Natural killer cell (primary cell): ENCODE results near the gene VPS54. TPM values are rescaled to one million over a fixed set of nuclear protein-coding genes. Genes with fewer than 3 reads are reported as not detected.
"Not testable (repeated sequence)": the region's sequence is repeated elsewhere in the genome, so short reads cannot be mapped to it uniquely, and the experiment has no call there.

Experiments
- ATAC-seq, 3 donors: fragments of 150-1000 bp in 2 of 3; fragments of 200-7000 bp in 1 of 3; cut with Tn5 transposase; 1 replicate in 1 of 3; 2 replicates in 2 of 3; pipeline ENCODE4 v1.10.0; 2021; ENCODE audit warnings: mild to moderate bottlenecking in 2 of 3, moderate library complexity in 2 of 3
- DNase-seq, 2 donors: peaks; one replicate each; pipeline versions ENCODE4 v3.0.0 to v3.0.0-alpha.2; 2013 to 2021; ENCODE audit warnings: mixed read lengths in 1 of 2
- H3K27ac ChIP-seq: one replicate; pipeline ENCODE4 v1.5.1; 2013; ENCODE audit warnings: mild to moderate bottlenecking, low read length
- H3K27me3 ChIP-seq: one replicate; pipeline ENCODE4 v1.6.1; 2013; ENCODE audit warnings: low read length; ENCODE audit not compliant: control insufficient read depth, insufficient read depth
- H3K36me3 ChIP-seq: one replicate; pipeline ENCODE4 v1.6.1; 2013; ENCODE audit warnings: low read length; ENCODE audit not compliant: control insufficient read depth, insufficient read depth
- H3K4me1 ChIP-seq: one replicate; pipeline ENCODE4 v1.6.1; 2013; ENCODE audit warnings: low read length; ENCODE audit not compliant: control insufficient read depth, insufficient read depth
- H3K4me3 ChIP-seq: one replicate; pipeline ENCODE4 v1.5.1; 2013; ENCODE audit warnings: low read length
- H3K9me3 ChIP-seq: one replicate; pipeline ENCODE4 v1.6.1; 2013; ENCODE audit warnings: low read length; ENCODE audit not compliant: control insufficient read depth, insufficient read depth
- H3K27ac Mint-ChIP-seq, 2 donors: one replicate each; pipeline ENCODE4 v1.8.0; 2022; ENCODE audit warnings: mild to moderate bottlenecking in 2 of 2, mixed read lengths in 2 of 2, moderate library complexity in 1 of 2
- H3K27me3 Mint-ChIP-seq, 2 donors: one replicate each; pipeline ENCODE4 v1.8.0; 2022; ENCODE audit warnings: low read depth in 2 of 2, mixed read lengths in 2 of 2
- H3K36me3 Mint-ChIP-seq: one replicate; pipeline ENCODE4 v1.8.0; 2022; ENCODE audit warnings: mixed read lengths
- H3K4me1 Mint-ChIP-seq, 2 donors: one replicate each; pipeline ENCODE4 v1.8.0; 2022; ENCODE audit warnings: mixed read lengths in 2 of 2
- H3K4me3 Mint-ChIP-seq: one replicate; pipeline ENCODE4 v1.8.0; 2022; ENCODE audit warnings: mild to moderate bottlenecking, moderate library complexity, mixed read lengths
- H3K9me3 Mint-ChIP-seq, 2 donors: one replicate each; pipeline ENCODE4 v1.8.0; 2022; ENCODE audit warnings: mixed read lengths in 2 of 2
- WGBS: methylation state at CpG from one replicate; pipeline ENCODE4 v1.1.7; 2013; ENCODE audit warnings: missing lambda C conversion rate; ENCODE audit not compliant: insufficient coverage; 5-methylcytosine and 5-hydroxymethylcytosine counted together
- intact Hi-C: fragments of 100-400 bp; cut with micrococcal nuclease; formaldehyde crosslinking; loops from one replicate; pipeline ENCODE4 v1.14.2; 2022
- total RNA-seq, 4 donors: library from RNA; stranded (reverse); fragments of 120-200 nt in 1 of 4; gene quantifications; one replicate each; pipeline versions ENCODE4 v1.2.3 to v1.2.4, GENCODE V29; 2013 to 2022
- TF ChIP-seq, protein P1 (sequence below): fragments of 200-600 bp; IDR thresholded peaks from one replicate; pipeline ENCODE4 v1.8.0; 2022; ENCODE audit warnings: antibody characterized with exemption

Gene VPS54
- total RNA-seq, 3 donors from 2014 or later (not counting 1 experiment from before 2014, with no cell fraction given), result 12.1 to 17.3 (median 13.5) TPM

DNA sequence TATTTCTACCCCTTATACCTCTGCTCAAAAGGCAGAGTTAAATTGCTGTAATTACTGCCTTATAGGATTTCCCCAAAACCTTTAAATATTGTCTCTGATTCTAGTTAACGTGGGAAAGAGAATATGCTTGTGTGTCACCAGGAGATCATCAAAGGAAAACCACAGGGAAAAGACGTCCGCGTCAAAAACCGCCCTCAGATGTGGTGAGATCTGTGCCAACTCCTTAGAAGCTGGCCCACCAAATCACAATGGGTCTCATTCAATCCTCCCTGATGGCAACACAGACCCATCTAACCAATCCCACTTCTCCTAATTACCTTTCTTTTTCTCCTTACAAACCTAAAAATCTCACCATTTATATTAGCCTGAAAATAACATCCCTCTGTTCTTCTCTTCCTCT is 25.4 kb downstream of the VPS54 start:
- WGBS, result 70% methylated on average over 5 of the region's 5 CpGs
- H3K27ac ChIP-seq, result no peak overlapping the region
- intact Hi-C loops, result no loop called here
- no peaks in the 10 kb centered on the region for H3K36me3 ChIP-seq
- H3K4me1 ChIP-seq, result no peaks in the 10 kb centered on the region
- TF ChIP-seq, protein P1, sequence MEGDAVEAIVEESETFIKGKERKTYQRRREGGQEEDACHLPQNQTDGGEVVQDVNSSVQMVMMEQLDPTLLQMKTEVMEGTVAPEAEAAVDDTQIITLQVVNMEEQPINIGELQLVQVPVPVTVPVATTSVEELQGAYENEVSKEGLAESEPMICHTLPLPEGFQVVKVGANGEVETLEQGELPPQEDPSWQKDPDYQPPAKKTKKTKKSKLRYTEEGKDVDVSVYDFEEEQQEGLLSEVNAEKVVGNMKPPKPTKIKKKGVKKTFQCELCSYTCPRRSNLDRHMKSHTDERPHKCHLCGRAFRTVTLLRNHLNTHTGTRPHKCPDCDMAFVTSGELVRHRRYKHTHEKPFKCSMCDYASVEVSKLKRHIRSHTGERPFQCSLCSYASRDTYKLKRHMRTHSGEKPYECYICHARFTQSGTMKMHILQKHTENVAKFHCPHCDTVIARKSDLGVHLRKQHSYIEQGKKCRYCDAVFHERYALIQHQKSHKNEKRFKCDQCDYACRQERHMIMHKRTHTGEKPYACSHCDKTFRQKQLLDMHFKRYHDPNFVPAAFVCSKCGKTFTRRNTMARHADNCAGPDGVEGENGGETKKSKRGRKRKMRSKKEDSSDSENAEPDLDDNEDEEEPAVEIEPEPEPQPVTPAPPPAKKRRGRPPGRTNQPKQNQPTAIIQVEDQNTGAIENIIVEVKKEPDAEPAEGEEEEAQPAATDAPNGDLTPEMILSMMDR, result no peak
- H3K36me3 Mint-ChIP-seq, result peaks cover 25% of the 10 kb centered on the region
- peak in 1 of 2 donors; percentile 36 for DNase-seq
- no peaks in the 10 kb centered on the region for H3K27me3 Mint-ChIP-seq
- no peak for ATAC-seq
- no peak overlapping the region for H3K27ac Mint-ChIP-seq
- H3K4me3 Mint-ChIP-seq, result no peak overlapping the region
- peaks cover 11 to 24% of the 10 kb centered on the region in 2 donors for H3K9me3 Mint-ChIP-seq
- peaks cover 15 to 18% of the 10 kb centered on the region in 2 donors for H3K4me1 Mint-ChIP-seq
- H3K4me3 ChIP-seq, result no peak overlapping the region
- no peaks in the 10 kb centered on the region for H3K27me3 ChIP-seq
- peaks cover 10% of the 10 kb centered on the region for H3K9me3 ChIP-seq

DNA sequence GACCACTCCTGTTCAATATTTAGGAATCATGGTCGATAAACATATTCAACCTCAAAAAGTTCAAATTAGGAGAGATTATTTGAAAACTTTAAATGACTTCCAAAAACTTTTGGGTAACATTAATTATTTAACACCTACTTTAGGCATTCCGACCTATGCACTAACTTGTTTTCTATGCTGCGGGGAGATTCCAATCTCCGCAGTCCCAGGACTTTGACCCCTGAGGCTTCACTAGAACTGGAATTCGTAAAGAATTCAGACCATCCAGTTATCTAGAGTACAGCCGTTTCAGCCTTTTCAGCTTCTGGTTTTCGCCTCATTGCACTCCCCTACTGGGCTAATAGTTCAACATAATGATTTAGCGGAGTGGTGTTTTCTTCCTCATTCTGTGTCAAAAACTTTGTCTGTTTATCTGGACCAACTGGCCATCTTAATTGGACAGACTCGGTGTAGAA is 26.1 kb downstream of the VPS54 start:
- ATAC-seq, DNase-seq, H3K4me1 ChIP-seq, H3K27me3 ChIP-seq, H3K27ac ChIP-seq, intact Hi-C loops, H3K27me3 Mint-ChIP-seq, H3K36me3 ChIP-seq, H3K27ac Mint-ChIP-seq, H3K4me3 Mint-ChIP-seq, H3K4me3 ChIP-seq: not testable (repeated sequence)
- H3K36me3 Mint-ChIP-seq, result peaks cover 20% of the 10 kb centered on the region
- peaks cover 10% of the 10 kb centered on the region for H3K9me3 ChIP-seq
- H3K4me1 Mint-ChIP-seq, result peaks cover 15 to 18% of the 10 kb centered on the region in 2 donors
- 97% methylated on average over 9 of the region's 9 CpGs for WGBS
- H3K9me3 Mint-ChIP-seq, result peaks cover 8 to 21% of the 10 kb centered on the region in 2 donors

DNA sequence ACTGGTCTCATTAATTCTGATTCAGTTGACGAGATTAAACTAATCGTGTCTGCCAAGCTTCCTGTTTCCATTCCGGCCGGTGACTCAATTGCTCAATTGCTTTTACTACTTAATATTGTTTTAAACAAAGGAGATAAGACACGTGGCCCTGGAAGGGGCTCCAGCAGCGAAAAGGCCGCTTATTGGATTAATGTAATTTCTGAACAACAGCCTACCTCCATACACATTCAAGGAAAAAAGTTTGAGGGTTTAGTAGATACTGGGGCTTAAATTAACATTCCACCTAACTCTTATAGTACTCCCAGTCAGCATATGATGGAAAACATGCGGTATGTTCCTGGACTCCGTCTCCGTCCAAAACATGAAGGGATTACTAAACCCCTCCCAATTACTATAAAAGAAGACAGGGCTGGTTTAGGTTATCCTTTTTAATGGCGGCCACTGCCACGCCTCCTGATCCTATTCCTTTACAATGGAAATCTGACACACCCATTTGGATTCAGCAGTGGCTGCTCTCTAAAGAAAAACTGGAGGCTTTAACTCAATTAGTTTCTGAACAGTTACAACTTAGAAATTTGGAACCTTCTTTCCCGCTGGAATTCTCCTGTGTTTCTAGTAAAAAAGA is 27.1 kb downstream of the VPS54 start:
- WGBS, result 90% methylated on average over 11 of the region's 13 CpGs
- TF ChIP-seq, protein P1, result no peak
- no peaks in the 10 kb centered on the region for H3K4me1 ChIP-seq
- H3K27me3 ChIP-seq, result no peaks in the 10 kb centered on the region
- Mint-ChIP-seq H3K36me3 (peaks cover 10% of the 10 kb centered on the region), H3K4me3 (no peak overlapping the region), H3K9me3 (peaks cover 6 to 13% of the 10 kb centered on the region in 2 donors), H3K27me3 (no peaks in the 10 kb centered on the region), H3K4me1 (peaks cover 18 to 22% of the 10 kb centered on the region in 2 donors), H3K27ac (no peak overlapping the region)
- H3K36me3 ChIP-seq, result no peaks in the 10 kb centered on the region
- DNase-seq (no peak), ATAC-seq (no peak)
- H3K9me3 ChIP-seq, result peaks cover 10% of the 10 kb centered on the region
- H3K4me3 ChIP-seq, result no peak overlapping the region
- intact Hi-C loops, result no loop called here
- no peak overlapping the region for H3K27ac ChIP-seq

DNA sequence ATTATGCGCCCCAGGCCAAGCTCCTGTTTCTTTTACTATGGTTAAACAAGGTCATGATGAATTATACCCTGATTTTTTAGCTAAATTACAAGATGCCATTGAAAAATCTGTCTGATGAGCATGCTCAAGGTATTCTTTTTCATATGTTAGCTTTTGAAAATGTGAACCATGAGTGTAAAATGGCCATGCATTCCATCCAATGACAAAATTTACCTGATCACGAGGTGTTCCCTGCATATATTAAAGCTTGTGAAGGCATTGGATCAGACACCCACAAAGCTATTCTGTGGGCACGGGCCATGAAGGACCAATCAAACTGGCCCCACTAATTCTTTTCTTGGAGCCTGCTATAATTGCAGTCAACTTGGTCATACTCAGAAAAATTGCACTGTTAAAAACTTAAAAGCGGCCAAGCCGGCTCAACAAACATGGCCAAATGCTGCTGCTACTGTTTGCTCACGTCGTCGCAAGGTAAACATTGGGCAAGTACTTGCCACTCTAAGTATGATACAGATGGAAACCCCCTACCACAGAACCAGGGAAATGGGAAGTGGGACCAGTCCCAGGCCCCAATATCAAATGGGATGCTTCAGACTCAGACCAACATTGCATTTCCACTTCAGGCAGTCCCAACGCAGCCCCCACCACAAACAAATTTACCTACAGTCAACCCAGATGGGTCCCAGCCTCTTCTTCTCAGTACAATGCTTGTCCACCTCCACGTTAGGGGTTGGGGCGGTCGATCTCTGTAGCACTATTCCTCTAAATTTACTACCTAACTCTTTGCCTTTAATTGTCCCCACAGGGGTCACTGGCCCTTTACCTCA is 27.8 kb downstream of the VPS54 start:
- H3K4me3 Mint-ChIP-seq, H3K9me3 ChIP-seq, H3K36me3 ChIP-seq, DNase-seq, intact Hi-C loops, H3K27me3 Mint-ChIP-seq, H3K4me1 ChIP-seq, H3K27me3 ChIP-seq, ATAC-seq, H3K4me3 ChIP-seq, H3K36me3 Mint-ChIP-seq, H3K27ac ChIP-seq, H3K27ac Mint-ChIP-seq: not testable (repeated sequence)
- Mint-ChIP-seq H3K9me3 (peaks cover 6 to 10% of the 10 kb centered on the region in 2 donors), H3K4me1 (peaks cover 21 to 23% of the 10 kb centered on the region in 2 donors)
- WGBS, result 99% methylated on average over 12 of the region's 12 CpGs
